GM19395 (cell line): ENCODE data around the gene IGLL1.
"Not testable (repeated sequence)": the region's sequence is repeated elsewhere in the genome, so short reads cannot be mapped to it uniquely, and the experiment has no call there.

ENCODE experiments used
- ATAC-seq: cut with Tn5 transposase; IDR thresholded peaks from one replicate; pipeline ENCODE4 v1.9.1; 2021; ENCODE audit warnings: mild to moderate bottlenecking, moderate library complexity; ENCODE audit not compliant: unreplicated experiment

IGLL1 gene

DNA sequence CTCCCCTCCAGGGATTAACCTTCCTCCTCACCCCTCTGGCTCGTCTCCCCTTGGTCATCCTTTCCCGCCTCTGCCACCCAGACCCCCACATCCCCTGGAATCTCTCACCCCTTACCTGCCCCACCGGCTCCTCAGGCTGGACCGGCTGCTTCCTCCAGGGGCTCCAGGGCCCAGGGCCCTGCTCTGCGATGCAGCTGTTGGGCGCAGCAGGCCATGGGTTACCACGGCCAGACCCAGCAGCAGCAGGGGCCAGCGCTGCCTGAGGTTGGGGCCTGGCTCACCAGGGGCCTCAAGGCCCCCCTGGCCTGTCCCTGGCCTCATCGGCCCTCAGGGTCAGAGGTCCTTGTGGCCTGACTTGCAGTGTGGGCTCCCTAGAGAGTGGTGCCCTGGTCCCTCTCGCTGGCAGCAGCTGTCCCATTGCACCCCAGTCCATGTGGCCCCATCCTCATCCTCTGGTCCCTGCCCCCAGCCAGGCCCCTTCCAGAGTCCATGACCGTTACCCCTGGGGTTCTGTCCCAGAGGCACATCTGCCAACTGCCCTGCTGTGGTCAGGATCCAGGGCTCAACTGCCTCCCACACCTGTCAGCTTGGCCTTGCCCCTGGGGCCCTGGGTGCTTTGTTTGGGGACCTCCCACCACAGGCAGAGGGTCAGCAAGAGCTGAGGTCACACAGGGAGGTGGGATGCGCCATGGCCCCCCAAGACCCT lies at the start of gene IGLL1:
Gene IGLL1, minus strand, starts transcription at position 421 of the 706 bp plus-strand sequence. Its CDS starts 100 bp downstream, at position 321.
- no peak for ATAC-seq

GRCh38 chr22:23628056-23628743 lies 48.1 kb upstream of the IGLL1 start:
- not testable (repeated sequence) for ATAC-seq

- not testable (repeated sequence) for ATAC-seq
These were observed 47.4 kb upstream of the IGLL1 start for GRCh38 chr22:23627401-23628055.

GRCh38 chr22:23626286-23626975 lies 46.3 kb upstream of the IGLL1 start:
- no peak for ATAC-seq

- no peak for ATAC-seq
These were observed 42.5 kb upstream of the IGLL1 start for GRCh38 chr22:23622634-23623033.

DNA sequence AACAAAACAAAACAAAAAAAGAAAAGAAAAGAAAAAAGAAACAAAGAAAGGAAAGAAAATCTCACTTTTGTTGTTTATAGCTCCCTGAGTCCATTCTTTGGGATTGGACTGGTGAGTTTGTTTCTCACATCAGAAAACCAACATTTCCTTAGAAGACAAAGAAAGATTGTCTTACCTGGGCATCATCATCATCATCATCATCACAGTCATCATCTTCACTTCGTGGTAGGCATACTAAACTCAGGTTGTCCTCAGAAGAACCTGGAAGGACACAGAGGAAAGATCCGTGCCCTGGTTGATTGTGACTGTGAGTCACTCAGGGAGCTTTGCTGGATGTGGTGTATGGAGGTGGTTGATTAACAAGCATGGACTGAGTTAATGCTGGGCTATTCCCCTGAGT lies 41.8 kb upstream of the IGLL1 start:
- ATAC-seq: not testable (repeated sequence)

DNA sequence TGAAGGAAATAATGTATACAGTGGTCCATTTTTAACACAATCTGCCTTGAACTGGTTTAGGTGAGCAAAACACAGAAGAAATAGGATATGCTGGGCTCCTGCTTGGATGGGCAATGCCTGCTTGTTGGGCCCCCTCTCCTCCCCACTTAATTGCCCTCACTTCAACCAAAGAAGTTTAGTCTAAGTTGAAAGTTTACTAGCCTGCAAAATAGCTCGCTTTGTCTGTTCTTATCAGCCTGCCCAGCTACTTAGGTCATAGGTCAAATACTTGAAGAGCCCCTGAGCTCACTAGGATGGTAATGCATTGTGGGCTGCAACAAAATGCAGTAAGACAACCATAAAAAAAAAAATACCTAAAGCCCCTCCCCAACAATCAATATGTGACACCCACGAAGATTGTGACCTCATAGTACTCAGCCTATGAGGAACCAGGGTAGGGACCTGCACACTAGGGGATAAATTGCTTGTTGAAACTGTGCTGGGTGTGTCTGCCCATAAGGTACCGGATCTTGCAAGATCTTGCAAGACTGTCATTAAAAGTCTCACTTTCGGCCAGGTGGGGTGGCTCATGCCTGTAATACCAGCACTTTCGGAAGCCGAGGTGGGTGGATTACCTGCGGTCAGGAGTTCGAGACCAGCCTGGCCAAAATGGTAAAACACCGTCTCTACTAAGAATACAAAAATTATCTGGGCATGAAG lies 41.1 kb upstream of the IGLL1 start:
- no peak for ATAC-seq

GRCh38 chr22:23613193-23613972 lies 33.3 kb upstream of the IGLL1 start:
- no peak for ATAC-seq

GRCh38 chr22:23609983-23610781 lies 30.1 kb upstream of the IGLL1 start:
- ATAC-seq: no peak

DNA sequence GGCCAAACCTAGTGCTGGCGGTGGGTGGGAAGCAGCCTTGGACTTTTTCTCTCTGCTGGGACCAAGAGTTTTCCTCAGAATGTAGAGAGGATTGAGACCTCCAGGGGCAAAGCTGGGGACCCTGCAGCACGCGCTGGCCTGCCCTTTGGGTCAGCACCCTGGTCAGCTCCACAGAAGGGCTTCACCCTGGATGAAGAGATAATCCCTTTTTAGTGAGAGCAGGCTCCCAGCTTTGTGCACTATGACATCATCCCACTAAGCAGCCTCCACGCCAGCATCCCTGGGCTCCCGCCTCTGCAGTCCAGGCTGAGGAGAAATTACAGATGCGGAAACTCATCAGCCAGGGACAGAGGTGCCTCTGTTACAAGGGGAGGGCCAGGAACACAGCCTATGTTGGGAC lies 28.5 kb upstream of the IGLL1 start:
- ATAC-seq: no peak

DNA sequence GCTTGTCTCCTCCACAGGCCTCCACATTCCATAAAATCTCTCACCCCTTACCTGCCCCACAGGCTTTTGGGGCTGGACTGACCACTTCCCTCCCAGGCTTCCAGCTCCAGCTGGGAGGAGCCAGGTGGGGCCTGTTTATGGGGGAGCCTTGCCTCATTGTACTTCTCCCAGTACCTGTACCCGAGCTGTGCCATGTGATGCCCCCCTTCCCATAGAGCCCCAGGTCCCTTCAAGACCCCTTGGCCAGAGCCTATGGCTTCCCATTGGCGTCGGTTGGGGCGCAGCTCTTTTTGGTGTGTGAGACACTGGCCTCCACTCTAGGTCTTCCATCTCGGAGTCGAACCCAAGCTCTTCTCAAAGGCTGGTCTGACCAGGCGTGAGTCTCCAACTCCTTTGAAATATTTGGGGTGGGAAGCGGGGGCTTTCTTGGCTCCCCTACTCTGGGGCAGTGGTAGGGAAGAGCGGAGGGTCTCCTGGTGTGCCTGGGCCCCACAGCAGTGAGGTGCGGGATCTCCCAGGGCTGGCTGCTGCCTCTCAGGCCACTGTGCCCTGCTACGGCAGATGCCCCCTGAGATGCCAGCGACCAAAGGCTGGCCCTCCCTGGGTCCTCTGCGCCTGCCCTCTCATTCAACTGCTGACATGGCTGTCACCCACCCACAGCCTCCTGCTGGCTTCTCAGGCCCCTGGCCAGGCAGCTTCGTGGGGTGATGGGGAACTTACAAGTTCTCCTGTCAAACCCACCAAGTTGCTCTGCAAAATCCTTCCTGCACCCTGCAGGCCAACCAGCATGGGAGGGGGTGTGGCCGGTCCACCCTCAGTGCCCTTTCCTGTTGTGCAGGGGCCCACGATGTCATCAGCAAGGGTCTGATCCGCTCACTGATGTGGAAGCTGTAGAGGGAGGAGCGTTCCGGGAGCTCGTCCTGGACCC lies 26.4 kb upstream of the IGLL1 start:
- ATAC-seq: no peak

DNA sequence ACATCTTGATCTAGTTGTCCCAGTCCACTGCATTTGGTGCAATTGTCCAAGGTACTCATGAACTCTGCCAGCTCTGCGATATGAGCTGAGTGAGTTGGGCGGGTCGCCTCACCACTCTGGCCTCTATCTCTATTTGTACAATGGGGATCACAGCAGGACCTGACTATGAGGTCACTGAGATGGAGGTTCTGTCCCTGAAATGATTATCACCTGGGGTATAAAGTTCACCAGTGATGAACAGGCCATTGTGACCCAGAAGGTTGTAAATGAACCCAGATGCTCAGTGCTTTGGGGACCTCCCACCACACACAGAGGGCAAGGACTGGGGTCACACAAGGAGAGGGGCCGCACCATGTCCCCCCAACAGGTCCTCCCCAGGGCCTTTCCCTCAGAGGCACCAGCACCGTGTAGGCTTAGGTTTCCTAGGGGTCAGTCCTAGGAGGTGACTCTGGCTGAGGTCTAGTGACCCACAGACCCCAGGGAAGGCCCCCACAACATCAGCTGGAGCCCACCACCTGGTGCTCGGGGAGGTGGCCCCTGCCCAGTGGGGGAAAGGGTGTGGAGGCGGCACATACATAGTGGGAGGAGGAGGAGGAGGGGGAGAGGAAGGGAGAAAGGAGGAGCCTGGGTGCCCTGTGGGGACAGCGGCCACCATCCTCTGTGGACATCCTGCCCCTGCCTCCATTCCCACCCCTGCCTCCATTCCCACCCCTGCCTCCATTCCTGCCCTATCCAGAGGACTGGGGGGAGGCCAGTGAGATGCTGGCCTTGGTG lies 25.0 kb upstream of the IGLL1 start:
- no peak for ATAC-seq

GRCh38 chr22:23603266-23603665 lies 23.2 kb upstream of the IGLL1 start:
- no peak for ATAC-seq

GRCh38 chr22:23598805-23599518 lies 18.9 kb upstream of the IGLL1 start:
- ATAC-seq: no peak

DNA sequence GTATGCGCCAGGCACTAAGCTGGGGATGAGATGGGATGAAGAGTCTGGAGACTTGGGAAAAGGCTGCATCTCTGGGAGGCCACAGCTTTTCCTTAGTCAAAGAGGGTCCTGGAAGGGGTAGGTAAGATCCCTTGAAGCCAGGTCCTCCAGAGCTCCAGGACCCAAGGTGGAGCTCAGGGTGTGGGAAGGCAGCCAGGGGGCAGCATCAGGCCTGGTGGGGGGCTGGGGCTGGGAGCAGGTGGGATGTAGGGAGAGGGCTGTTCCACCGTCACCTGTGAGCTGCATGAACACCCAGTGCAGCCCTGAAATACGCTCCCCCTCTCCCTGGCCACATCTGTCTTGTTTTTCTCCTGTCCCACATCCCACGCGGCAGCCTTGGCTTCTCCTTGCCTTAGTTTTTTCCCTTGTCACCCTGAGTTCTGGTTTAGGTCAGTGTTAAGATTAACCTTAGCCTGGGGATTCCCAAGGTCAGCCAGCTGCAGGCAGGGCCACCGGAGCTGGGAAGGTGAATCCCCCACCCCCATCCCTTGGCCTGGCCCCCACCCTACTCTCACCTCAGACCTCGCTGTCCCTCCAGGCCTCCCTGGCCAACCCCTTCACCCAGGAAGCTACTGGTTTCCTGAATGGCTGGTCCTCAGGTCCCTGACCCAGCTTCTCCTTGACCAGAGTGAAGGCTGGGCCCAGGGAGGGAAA lies 17.6 kb upstream of the IGLL1 start:
- not testable (repeated sequence) for ATAC-seq

- ATAC-seq: not testable (repeated sequence)
These were observed 15.8 kb upstream of the IGLL1 start for GRCh38 chr22:23595904-23596303.
